HUES48 (cell line): ENCODE data around the gene CHST6.
"Not testable (repeated sequence)": the region's sequence is repeated elsewhere in the genome, so short reads cannot be mapped to it uniquely, and the experiment has no call there.

Experiments
- H3K27ac ChIP-seq: one replicate; pipeline ENCODE4 v1.7.0; 2013; ENCODE audit warnings: low read depth, low read length, inconsistent platforms
- H3K27me3 ChIP-seq: 2 replicates; pipeline ENCODE4 v1.6.1; 2013; ENCODE audit warnings: mild to moderate bottlenecking, low read length; ENCODE audit not compliant: control insufficient read depth, insufficient read depth
- H3K36me3 ChIP-seq: 2 replicates; pipeline ENCODE4 v1.6.1; 2013; ENCODE audit warnings: low read length; ENCODE audit not compliant: control insufficient read depth, insufficient read depth
- H3K4me1 ChIP-seq: 2 replicates; pipeline ENCODE4 v1.6.1; 2013; ENCODE audit warnings: mild to moderate bottlenecking, low read length; ENCODE audit not compliant: control insufficient read depth, insufficient read depth
- H3K4me3 ChIP-seq: 2 replicates; pipeline ENCODE4 v1.5.1; 2013; ENCODE audit warnings: mild to moderate bottlenecking, low read depth, low read length
- H3K9ac ChIP-seq: 2 replicates; pipeline ENCODE4 v1.6.1; 2013; ENCODE audit warnings: mild to moderate bottlenecking, low read depth, low read length, moderate library complexity
- H3K9me3 ChIP-seq: 2 replicates; pipeline ENCODE4 v1.6.1; 2013; ENCODE audit warnings: low read length; ENCODE audit not compliant: control insufficient read depth, insufficient read depth

The CHST6 gene

DNA sequence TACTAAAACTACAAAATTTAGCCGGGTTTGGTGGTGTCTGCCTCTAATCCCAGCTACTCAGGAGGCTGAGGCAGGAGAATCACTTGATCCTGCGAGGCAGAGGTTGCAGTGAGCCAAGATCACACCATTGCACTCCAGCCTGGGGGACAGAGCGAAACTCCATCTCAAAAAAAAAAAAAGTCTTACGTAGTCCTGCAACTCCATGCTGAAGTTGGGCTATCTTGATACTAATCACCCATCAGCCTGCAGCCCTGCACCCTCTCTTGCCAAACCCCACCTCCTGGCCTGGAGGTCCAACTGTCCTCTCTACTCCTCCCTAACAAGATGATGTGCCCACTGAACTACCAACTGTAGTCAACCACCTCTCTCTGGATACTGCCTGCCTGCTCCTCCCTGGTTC lies 35.5 kb downstream of the CHST6 start:
- Histone ChIP-seq H3K36me3 (no peaks in the 10 kb centered on the region), H3K27ac (no peak overlapping the region), H3K4me1 (peaks cover 28% of the 10 kb centered on the region), H3K4me3 (no peak overlapping the region), H3K9me3 (no peaks in the 10 kb centered on the region), H3K9ac (no peak overlapping the region), H3K27me3 (no peaks in the 10 kb centered on the region)

DNA sequence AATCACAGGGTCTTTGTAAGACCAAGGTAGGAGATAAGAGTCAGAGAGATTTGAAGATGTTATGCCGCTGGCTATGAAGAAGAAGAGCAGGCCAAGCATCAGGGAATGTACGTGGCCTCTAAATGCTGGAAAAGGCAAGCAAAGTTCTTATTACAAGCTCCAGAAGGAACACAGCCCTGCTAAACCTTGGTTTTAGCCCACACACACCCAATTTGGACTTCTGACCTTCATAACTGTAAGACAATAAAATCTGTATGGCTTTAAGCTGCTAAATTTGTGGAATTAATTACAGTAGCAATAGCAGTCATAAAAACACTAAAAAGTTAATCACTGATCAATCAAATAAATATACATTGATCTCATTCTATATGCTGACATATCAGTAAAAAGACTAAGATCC lies 36.8 kb downstream of the CHST6 start:
- H3K27me3 ChIP-seq, result no peaks in the 10 kb centered on the region

DNA sequence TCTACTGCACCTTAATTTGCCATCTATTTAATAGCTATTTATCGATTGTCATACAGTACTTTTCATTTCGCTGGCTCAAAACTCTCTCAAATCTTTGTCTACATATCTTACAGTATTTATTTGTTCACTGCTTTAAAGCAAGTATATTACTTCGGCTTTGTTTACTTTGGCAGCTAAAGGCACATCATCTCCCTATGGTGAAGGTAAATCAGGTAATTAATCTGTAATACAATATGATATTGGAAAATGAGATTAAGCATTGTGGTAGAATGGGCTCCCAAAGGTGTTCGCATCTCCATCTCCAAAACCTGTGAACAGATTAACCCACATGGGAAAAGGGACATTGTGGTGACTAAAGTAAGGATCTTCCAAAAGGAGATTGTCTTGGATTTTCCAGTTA lies 37.2 kb downstream of the CHST6 start:
- H3K4me1 ChIP-seq, result peaks cover 30% of the 10 kb centered on the region
- no peak overlapping the region for H3K4me3 ChIP-seq
- no peak overlapping the region for H3K27ac ChIP-seq
- no peak overlapping the region for H3K9ac ChIP-seq
- H3K9me3 ChIP-seq, result no peaks in the 10 kb centered on the region
- no peaks in the 10 kb centered on the region for H3K27me3 ChIP-seq
- no peaks in the 10 kb centered on the region for H3K36me3 ChIP-seq

More for the DNA sequence above, 36.8 kb downstream of the CHST6 start:
- peaks cover 30% of the 10 kb centered on the region for H3K4me1 ChIP-seq
- H3K4me3 ChIP-seq, result no peak overlapping the region
- H3K9ac ChIP-seq, result no peak overlapping the region
- H3K9me3 ChIP-seq, result no peaks in the 10 kb centered on the region
- no peak overlapping the region for H3K27ac ChIP-seq
- H3K36me3 ChIP-seq, result no peaks in the 10 kb centered on the region

GRCh38 chr16:75457485-75458021 lies 37.7 kb downstream of the CHST6 start:
- no peaks in the 10 kb centered on the region for H3K9me3 ChIP-seq
- H3K27ac ChIP-seq, result peak overlapping the region; percentile 16
- peaks cover 27% of the 10 kb centered on the region for H3K4me1 ChIP-seq
- H3K27me3 ChIP-seq, result no peaks in the 10 kb centered on the region
- H3K4me3 ChIP-seq, result no peak overlapping the region
- no peaks in the 10 kb centered on the region for H3K36me3 ChIP-seq
- no peak overlapping the region for H3K9ac ChIP-seq

GRCh38 chr16:75456971-75457370 lies 38.3 kb downstream of the CHST6 start:
- Histone ChIP-seq H3K27me3 (no peaks in the 10 kb centered on the region), H3K4me3 (no peak overlapping the region), H3K9me3 (no peaks in the 10 kb centered on the region), H3K27ac (peak overlapping the region; percentile 16), H3K9ac (no peak overlapping the region), H3K4me1 (peaks cover 27% of the 10 kb centered on the region), H3K36me3 (no peaks in the 10 kb centered on the region)

DNA sequence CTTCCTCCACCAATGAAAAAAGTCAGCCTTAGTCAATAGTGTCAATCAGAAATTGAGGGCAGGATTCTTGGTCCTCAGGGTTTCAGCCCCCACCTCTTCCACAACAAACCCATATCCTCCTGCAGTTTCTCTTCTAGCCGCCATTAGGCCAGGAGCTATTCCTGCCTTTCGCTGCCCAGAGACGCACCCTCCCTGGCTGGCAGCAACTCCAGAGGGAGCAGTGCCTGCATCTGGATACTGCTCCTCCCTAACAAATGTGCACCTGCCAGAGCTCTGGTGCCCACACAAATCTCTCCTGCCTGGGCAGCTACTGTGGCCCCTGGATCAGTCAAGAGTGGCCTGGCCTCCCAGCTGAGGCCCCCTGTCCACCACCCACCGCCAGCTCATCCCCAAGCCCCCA lies 38.8 kb downstream of the CHST6 start:
- H3K27ac ChIP-seq, H3K9me3 ChIP-seq, H3K9ac ChIP-seq, H3K36me3 ChIP-seq, H3K27me3 ChIP-seq, H3K4me3 ChIP-seq: not testable (repeated sequence)
- peaks cover 27% of the 10 kb centered on the region for H3K4me1 ChIP-seq

DNA sequence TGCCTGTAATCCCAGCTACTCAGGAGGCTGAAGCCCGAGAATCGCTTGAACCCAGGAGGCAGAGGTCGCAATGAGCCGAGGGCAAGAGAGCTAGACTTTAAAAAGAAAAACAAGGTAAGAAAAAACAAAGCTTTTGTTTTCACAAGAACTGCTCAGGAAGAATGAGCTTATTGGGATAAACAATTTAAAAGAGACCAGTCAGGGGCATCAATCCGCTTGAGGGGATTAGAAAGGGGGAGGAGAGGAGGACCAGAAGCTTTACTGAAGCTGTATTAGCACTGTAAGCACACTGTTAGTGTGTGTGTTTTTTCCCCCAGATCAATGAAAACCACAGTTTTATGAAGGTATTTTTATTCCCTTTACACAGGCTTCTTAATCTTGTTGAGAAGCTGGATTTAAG lies 39.6 kb downstream of the CHST6 start:
- no peaks in the 10 kb centered on the region for H3K27me3 ChIP-seq

DNA sequence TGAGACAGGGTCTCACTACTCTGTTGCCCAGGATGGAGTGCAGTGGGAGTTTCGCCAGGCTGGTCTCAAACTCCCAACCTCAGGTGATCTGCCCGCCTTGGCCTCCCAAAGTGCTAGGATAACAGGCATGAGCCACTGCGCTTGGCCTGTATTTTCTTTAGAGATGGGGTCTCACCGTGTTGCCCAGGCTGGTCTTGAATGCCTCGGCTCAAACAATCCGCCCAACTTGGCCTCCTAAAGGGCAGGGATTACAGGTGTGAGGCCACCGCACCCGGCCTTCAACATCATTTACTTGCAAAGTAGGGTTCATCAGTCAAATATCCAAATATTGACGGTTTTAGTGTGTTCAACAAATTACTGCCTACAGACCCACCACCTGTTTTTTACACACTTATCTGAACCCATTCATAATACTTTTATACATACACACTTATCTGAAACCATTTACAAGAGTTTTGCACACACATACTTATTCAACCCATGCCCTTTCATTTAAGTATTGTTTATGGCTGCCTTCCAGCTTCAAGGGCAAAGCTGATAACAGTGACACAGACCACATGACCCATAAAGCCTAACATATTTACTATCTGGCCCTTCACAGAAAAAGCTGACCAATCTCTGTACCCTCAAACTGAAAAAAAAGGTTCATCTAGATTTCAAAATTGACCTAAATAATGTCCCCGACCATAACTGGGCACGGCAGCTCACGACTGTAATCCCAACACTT lies 42.6 kb downstream of the CHST6 start:
- Histone ChIP-seq H3K9me3 (no peaks in the 10 kb centered on the region), H3K27ac (no peak overlapping the region), H3K36me3 (peaks cover 27% of the 10 kb centered on the region), H3K4me1 (peaks cover 18% of the 10 kb centered on the region), H3K9ac (no peak overlapping the region), H3K27me3 (no peaks in the 10 kb centered on the region), H3K4me3 (no peak overlapping the region)

More for the DNA sequence above, 39.6 kb downstream of the CHST6 start:
- Histone ChIP-seq H3K4me3 (no peak overlapping the region), H3K9me3 (no peaks in the 10 kb centered on the region), H3K4me1 (peaks cover 26% of the 10 kb centered on the region), H3K9ac (no peak overlapping the region), H3K27ac (peak overlapping the region; percentile 51), H3K36me3 (peaks cover 9% of the 10 kb centered on the region)

- no peak overlapping the region for H3K9ac ChIP-seq
- peaks cover 4% of the 10 kb centered on the region; the same call in 1 of the 2 replicates for H3K4me1 ChIP-seq
- no peak overlapping the region for H3K4me3 ChIP-seq
- no peaks in the 10 kb centered on the region for H3K9me3 ChIP-seq
- H3K36me3 ChIP-seq, result peaks cover 47% of the 10 kb centered on the region
- H3K27ac ChIP-seq, result no peak overlapping the region
- no peaks in the 10 kb centered on the region for H3K27me3 ChIP-seq
These were observed 48.8 kb downstream of the CHST6 start for GRCh38 chr16:75446416-75446815.

DNA sequence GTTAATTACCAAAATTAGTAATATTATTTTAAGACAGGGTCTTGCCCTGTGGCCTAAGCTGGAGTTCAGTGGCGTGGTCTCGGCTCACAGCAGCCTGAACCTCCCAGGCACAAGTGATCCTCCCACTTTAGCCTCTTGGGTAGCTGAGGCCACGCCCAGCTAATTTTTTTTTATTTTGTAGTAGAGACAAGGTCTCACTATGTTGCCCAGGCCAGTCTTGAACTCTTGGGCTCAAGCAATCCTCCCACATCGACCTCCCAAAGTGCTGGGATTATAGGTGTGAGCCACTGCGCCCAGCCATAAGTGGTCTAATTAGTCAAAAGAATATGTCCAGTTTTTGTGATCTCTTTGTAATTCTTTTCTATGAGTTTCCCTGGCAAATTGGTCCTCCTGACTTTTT lies 49.9 kb downstream of the CHST6 start:
- Histone ChIP-seq H3K4me3 (no peak overlapping the region), H3K9me3 (no peaks in the 10 kb centered on the region), H3K4me1 (peaks cover 4% of the 10 kb centered on the region; the same call in 1 of the 2 replicates), H3K27ac (no peak overlapping the region), H3K9ac (no peak overlapping the region), H3K36me3 (peaks cover 38% of the 10 kb centered on the region), H3K27me3 (no peaks in the 10 kb centered on the region)

- Histone ChIP-seq H3K4me1 (peaks cover 4% of the 10 kb centered on the region; the same call in 1 of the 2 replicates), H3K9me3 (no peaks in the 10 kb centered on the region), H3K27ac (no peak overlapping the region), H3K36me3 (peaks cover 26% of the 10 kb centered on the region), H3K4me3 (no peak overlapping the region), H3K27me3 (no peaks in the 10 kb centered on the region), H3K9ac (no peak overlapping the region)
These were observed 51.9 kb downstream of the CHST6 start for GRCh38 chr16:75443298-75443697.
